Stimulated activated naive CD8-positive, alpha-beta T cell treated with anti-CD3 and anti-CD28 coated beads, Interleukin-15, Interleukin-2, amounts not matched to agents 100 ng/mL and 50 ng/mL, for 24 hours (primary cell): ENCODE measurements around the gene TOR1A.
A peak's percentile ranks its signal among the peaks of the same experiment; 100 is the strongest.

Experiments
- H3K27ac Mint-ChIP-seq: one replicate; pipeline ENCODE4 v1.8.0; 2021; ENCODE audit warnings: mild to moderate bottlenecking, mixed read lengths
- H3K27me3 Mint-ChIP-seq: one replicate; pipeline ENCODE4 v1.8.0; 2021; ENCODE audit warnings: mixed read lengths
- H3K36me3 Mint-ChIP-seq: one replicate; pipeline ENCODE4 v1.8.0; 2021; ENCODE audit warnings: low read depth, mixed read lengths
- H3K4me1 Mint-ChIP-seq: one replicate; pipeline ENCODE4 v1.8.0; 2021; ENCODE audit warnings: low read depth, mixed read lengths
- H3K4me3 Mint-ChIP-seq: one replicate; pipeline ENCODE4 v1.8.0; 2021; ENCODE audit warnings: mild to moderate bottlenecking, mixed read lengths
- H3K9me3 Mint-ChIP-seq: one replicate; pipeline ENCODE4 v1.8.0; 2021; ENCODE audit warnings: mixed read lengths

TOR1A gene

GRCh38 chr9:129816501-129817435 lies 7.2 kb downstream of the TOR1A start:
- H3K36me3 Mint-ChIP-seq, result peaks cover 65% of the 10 kb centered on the region

GRCh38 chr9:129815278-129815677 lies 8.7 kb downstream of the TOR1A start:
- Mint-ChIP-seq H3K9me3 (no peaks in the 10 kb centered on the region), H3K27me3 (no peaks in the 10 kb centered on the region), H3K4me1 (peaks cover 8% of the 10 kb centered on the region), H3K4me3 (no peak overlapping the region), H3K36me3 (peaks cover 68% of the 10 kb centered on the region), H3K27ac (peak overlapping the region; percentile 71)

More at GRCh38 chr9:129816501-129817435, 7.2 kb downstream of the TOR1A start:
- Mint-ChIP-seq H3K4me1 (peaks cover 8% of the 10 kb centered on the region), H3K4me3 (no peak overlapping the region), H3K27ac (peak overlapping the region; percentile 9), H3K9me3 (no peaks in the 10 kb centered on the region), H3K27me3 (no peaks in the 10 kb centered on the region)

- Mint-ChIP-seq H3K4me1 (peaks cover 8% of the 10 kb centered on the region), H3K27me3 (no peaks in the 10 kb centered on the region), H3K36me3 (peaks cover 73% of the 10 kb centered on the region), H3K27ac (no peak overlapping the region), H3K4me3 (no peak overlapping the region), H3K9me3 (no peaks in the 10 kb centered on the region)
These were observed 9.3 kb downstream of the TOR1A start for GRCh38 chr9:129814432-129815223.

- Mint-ChIP-seq H3K4me3 (no peak overlapping the region), H3K36me3 (peaks cover 76% of the 10 kb centered on the region)
These were observed 10.3 kb downstream of the TOR1A start for GRCh38 chr9:129813661-129814060.

GRCh38 chr9:129812385-129812784 lies 11.6 kb downstream of the TOR1A start:
- Mint-ChIP-seq H3K27ac (peak overlapping the region; percentile 43), H3K9me3 (no peaks in the 10 kb centered on the region)

More at GRCh38 chr9:129813661-129814060, 10.3 kb downstream of the TOR1A start:
- no peaks in the 10 kb centered on the region for H3K27me3 Mint-ChIP-seq
- no peak overlapping the region for H3K27ac Mint-ChIP-seq
- no peaks in the 10 kb centered on the region for H3K9me3 Mint-ChIP-seq
- peaks cover 8% of the 10 kb centered on the region for H3K4me1 Mint-ChIP-seq

GRCh38 chr9:129811967-129812363 lies 12.0 kb downstream of the TOR1A start:
- H3K9me3 Mint-ChIP-seq, result no peaks in the 10 kb centered on the region
- no peak overlapping the region for H3K4me3 Mint-ChIP-seq
- peaks cover 13% of the 10 kb centered on the region for H3K4me1 Mint-ChIP-seq
- H3K36me3 Mint-ChIP-seq, result peaks cover 75% of the 10 kb centered on the region
- peak overlapping the region; percentile 43 for H3K27ac Mint-ChIP-seq
- H3K27me3 Mint-ChIP-seq, result no peaks in the 10 kb centered on the region

More at GRCh38 chr9:129812385-129812784, 11.6 kb downstream of the TOR1A start:
- Mint-ChIP-seq H3K36me3 (peaks cover 72% of the 10 kb centered on the region), H3K4me1 (peaks cover 8% of the 10 kb centered on the region), H3K4me3 (no peak overlapping the region), H3K27me3 (no peaks in the 10 kb centered on the region)

- Mint-ChIP-seq H3K27ac (no peak overlapping the region), H3K4me1 (peaks cover 22% of the 10 kb centered on the region), H3K4me3 (no peak overlapping the region), H3K27me3 (no peaks in the 10 kb centered on the region), H3K9me3 (no peaks in the 10 kb centered on the region), H3K36me3 (peaks cover 72% of the 10 kb centered on the region)
These were observed 13.1 kb downstream of the TOR1A start for GRCh38 chr9:129810788-129811187.

GRCh38 chr9:129810116-129810515 lies 13.8 kb downstream of the TOR1A start:
- Mint-ChIP-seq H3K4me1 (peaks cover 27% of the 10 kb centered on the region), H3K9me3 (no peaks in the 10 kb centered on the region), H3K27me3 (no peaks in the 10 kb centered on the region), H3K4me3 (no peak overlapping the region), H3K27ac (no peak overlapping the region), H3K36me3 (peaks cover 71% of the 10 kb centered on the region)

GRCh38 chr9:129809346-129809745 lies 14.6 kb downstream of the TOR1A start:
- no peak overlapping the region for H3K27ac Mint-ChIP-seq
- H3K4me1 Mint-ChIP-seq, result peaks cover 27% of the 10 kb centered on the region
- no peak overlapping the region for H3K4me3 Mint-ChIP-seq
- H3K36me3 Mint-ChIP-seq, result peaks cover 69% of the 10 kb centered on the region
- no peaks in the 10 kb centered on the region for H3K9me3 Mint-ChIP-seq
- no peaks in the 10 kb centered on the region for H3K27me3 Mint-ChIP-seq

- peak overlapping the region; percentile 71 for H3K27ac Mint-ChIP-seq
- H3K9me3 Mint-ChIP-seq, result no peaks in the 10 kb centered on the region
- peaks cover 50% of the 10 kb centered on the region for H3K36me3 Mint-ChIP-seq
- no peak overlapping the region for H3K4me3 Mint-ChIP-seq
- H3K4me1 Mint-ChIP-seq, result peaks cover 31% of the 10 kb centered on the region
- no peaks in the 10 kb centered on the region for H3K27me3 Mint-ChIP-seq
These were observed 17.9 kb downstream of the TOR1A start for GRCh38 chr9:129806061-129806460.

GRCh38 chr9:129803676-129804060 lies 20.3 kb downstream of the TOR1A start:
- Mint-ChIP-seq H3K4me3 (peak overlapping the region; percentile 82), H3K27me3 (no peaks in the 10 kb centered on the region), H3K36me3 (peaks cover 27% of the 10 kb centered on the region), H3K27ac (peak overlapping the region; percentile 43), H3K9me3 (no peaks in the 10 kb centered on the region), H3K4me1 (peaks cover 31% of the 10 kb centered on the region)

GRCh38 chr9:129802833-129803675 lies 20.9 kb downstream of the TOR1A start, which contains the start of gene TOR1B:
TOR1B (plus strand) TSS chr9:129803184; CDS start chr9:129803213, 29 bp downstream.
- Mint-ChIP-seq H3K36me3 (peaks cover 25% of the 10 kb centered on the region), H3K9me3 (no peaks in the 10 kb centered on the region), H3K4me1 (peaks cover 31% of the 10 kb centered on the region), H3K4me3 (peak within 1 kb of the TSS; percentile 82), H3K27ac (peak within 1 kb of the TSS; percentile 89), H3K27me3 (no peaks in the 10 kb centered on the region)

GRCh38 chr9:129801504-129801903 lies 22.4 kb downstream of the TOR1A start:
- Mint-ChIP-seq H3K36me3 (peaks cover 18% of the 10 kb centered on the region), H3K4me1 (peaks cover 25% of the 10 kb centered on the region), H3K4me3 (peak overlapping the region; percentile 20), H3K27me3 (no peaks in the 10 kb centered on the region), H3K27ac (no peak overlapping the region), H3K9me3 (no peaks in the 10 kb centered on the region)

- no peak overlapping the region for H3K27ac Mint-ChIP-seq
These were observed 25.0 kb downstream of the TOR1A start for GRCh38 chr9:129798973-129799372.

More at GRCh38 chr9:129798973-129799372, 25.0 kb downstream of the TOR1A start:
- Mint-ChIP-seq H3K4me1 (peaks cover 5% of the 10 kb centered on the region), H3K4me3 (no peak overlapping the region), H3K27me3 (no peaks in the 10 kb centered on the region), H3K9me3 (no peaks in the 10 kb centered on the region), H3K36me3 (no peaks in the 10 kb centered on the region)
